LNCaP clone FGC (cell line): Measurements from ENCODE around the gene SLC18B1.

Experiments used
- DNase-seq: peaks from one replicate; pipeline ENCODE4 v3.0.0-alpha.2; 2011; ENCODE audit warnings: low read depth
- H3K4me3 ChIP-seq: 2 replicates; pipeline ENCODE4 v1.5.1; 2011; ENCODE audit warnings: mild to moderate bottlenecking, low read depth, low read length, control low read depth
- TF ChIP-seq, protein P1 (sequence below): IDR thresholded peaks from 2 replicates; pipeline ENCODE4 v1.5.1; 2012; ENCODE audit warnings: mild to moderate bottlenecking; ENCODE audit not compliant: control insufficient read depth, insufficient read depth; ENCODE audit errors: extremely low read depth

Gene SLC18B1

GRCh38 chr6:132752255-132752654, 46.2 kb downstream of the SLC18B1 start:
- no peak for DNase-seq
- TF ChIP-seq, protein P1, sequence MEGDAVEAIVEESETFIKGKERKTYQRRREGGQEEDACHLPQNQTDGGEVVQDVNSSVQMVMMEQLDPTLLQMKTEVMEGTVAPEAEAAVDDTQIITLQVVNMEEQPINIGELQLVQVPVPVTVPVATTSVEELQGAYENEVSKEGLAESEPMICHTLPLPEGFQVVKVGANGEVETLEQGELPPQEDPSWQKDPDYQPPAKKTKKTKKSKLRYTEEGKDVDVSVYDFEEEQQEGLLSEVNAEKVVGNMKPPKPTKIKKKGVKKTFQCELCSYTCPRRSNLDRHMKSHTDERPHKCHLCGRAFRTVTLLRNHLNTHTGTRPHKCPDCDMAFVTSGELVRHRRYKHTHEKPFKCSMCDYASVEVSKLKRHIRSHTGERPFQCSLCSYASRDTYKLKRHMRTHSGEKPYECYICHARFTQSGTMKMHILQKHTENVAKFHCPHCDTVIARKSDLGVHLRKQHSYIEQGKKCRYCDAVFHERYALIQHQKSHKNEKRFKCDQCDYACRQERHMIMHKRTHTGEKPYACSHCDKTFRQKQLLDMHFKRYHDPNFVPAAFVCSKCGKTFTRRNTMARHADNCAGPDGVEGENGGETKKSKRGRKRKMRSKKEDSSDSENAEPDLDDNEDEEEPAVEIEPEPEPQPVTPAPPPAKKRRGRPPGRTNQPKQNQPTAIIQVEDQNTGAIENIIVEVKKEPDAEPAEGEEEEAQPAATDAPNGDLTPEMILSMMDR = no peak
- no peak overlapping the region for H3K4me3 ChIP-seq

DNA sequence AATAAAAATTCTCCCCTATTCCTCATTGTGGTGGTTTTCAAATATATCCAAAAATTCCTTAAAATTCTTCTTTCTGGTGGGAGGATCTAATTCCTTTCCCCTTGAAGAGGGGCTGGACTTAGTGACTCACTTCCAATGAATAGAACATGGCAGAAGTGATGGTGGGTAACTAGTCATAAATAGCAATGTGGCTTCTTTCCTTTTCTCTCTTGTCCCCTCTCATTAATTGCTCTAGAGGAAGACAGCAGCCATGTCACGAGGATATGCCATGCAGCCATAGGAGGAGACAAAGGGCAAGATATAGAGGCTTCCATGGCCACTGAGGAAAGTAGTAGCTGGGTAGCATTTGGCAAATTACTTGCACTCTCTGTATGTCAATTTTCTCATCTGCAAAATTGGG, 46.6 kb downstream of the SLC18B1 start:
- DNase-seq = no peak
- TF ChIP-seq, protein P1 = no peak
- no peak overlapping the region for H3K4me3 ChIP-seq

DNA sequence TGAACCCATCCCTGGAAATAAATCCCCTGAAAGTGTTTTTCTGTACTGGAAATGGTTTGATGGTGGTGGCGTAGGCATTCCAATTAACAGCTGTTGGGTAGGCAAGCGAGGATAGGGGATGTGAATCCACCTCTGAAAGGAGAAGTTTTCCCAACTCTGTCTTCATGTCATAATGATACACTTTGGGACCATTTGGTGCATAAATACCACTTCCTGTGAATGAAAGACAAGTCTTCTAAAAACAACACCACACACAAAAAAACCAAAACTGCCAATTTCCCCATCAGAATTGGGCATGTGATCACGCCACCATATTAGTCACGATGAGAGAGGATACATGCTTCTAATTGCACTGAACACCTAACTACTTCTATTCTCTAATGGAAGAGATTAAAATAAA, 47.1 kb downstream of the SLC18B1 start:
- H3K4me3 ChIP-seq = no peak overlapping the region
- TF ChIP-seq, protein P1 = no peak
- no peak for DNase-seq

DNA sequence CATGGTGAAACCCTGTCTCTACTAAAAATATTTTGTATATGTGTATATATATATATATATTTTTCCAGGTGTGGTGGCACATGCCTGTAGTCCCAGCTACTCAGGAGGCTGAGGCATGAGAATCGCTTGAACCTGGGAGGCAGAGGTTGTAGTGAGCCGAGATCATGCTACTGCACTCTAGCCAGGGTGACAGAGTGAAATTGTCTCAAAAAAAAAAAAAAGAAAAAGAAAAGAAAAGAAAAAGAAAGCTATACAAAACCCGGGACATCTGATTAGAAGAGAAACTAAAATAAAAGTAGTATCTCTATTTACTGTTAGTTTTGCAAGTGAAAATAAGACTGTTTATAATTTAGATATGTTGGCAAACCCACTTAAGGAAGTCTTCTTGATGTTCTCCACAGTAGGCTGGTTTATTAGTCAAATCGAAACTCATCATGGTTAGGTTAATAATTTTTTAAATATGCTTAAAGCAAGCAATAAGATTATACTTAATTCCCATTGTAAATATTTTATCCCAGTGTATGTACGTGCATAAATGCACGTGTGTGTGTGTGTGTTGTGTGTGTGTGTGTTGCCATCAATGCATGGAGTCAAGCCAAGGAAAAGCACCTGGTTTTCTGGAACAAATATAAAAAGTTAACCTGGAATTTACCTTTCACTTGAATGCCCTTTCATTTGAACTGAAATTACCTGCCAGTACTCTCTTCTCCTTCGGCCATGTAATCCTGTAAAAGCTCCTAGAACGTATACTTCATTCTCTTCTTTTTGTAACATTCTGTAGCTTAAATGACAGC, 47.8 kb downstream of the SLC18B1 start:
- DNase-seq = no peak
- H3K4me3 ChIP-seq = no peak overlapping the region
- TF ChIP-seq, protein P1 = no peak

DNA sequence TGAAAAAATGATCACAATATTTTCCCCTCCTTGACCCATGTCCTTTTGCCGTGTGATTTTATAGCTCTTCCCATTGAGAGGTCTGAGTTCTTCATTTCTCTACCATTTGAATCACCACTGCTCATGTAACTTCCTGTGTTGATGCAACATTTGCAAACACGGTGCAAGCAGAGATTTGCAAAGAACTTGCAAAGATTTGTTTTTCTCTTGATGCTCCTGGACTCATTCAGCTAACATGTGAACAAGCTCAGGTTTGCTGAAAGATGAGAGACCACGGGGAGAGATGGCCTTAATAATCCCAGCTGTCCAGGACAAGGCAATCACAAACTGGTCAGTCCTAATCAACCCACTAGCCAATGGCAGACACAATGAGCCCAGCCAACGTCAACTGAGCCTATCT, 49.3 kb downstream of the SLC18B1 start:
- TF ChIP-seq, protein P1 = no peak
- no peak overlapping the region for H3K4me3 ChIP-seq

DNA sequence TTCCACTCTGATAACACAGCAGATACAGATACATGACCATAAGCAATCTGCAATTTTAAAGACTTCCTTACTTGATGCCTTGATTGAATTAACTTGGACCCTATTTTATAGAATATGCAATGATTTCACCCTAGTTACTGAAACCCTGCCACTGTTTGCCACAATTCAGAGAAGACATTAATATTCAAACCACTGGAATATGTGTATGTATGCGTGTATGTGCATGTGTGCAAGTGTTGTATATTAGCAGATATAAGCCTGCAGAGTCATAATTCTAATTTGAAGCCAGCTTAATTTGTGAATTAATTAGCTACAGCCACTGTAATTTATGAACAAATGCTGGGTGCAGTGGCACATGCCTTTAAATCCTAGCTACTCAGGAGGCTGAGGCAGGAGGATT, 50.0 kb downstream of the SLC18B1 start:
- no peak overlapping the region for H3K4me3 ChIP-seq
- TF ChIP-seq, protein P1 = no peak
- DNase-seq = no peak

More for the DNA sequence above, 49.3 kb downstream of the SLC18B1 start:
- DNase-seq = no peak

GRCh38 chr6:132746048-132746447, 52.4 kb downstream of the SLC18B1 start:
- no peak overlapping the region for H3K4me3 ChIP-seq
- DNase-seq = no peak
- TF ChIP-seq, protein P1 = no peak
